Neural cell (in vitro differentiated cells): ENCODE measurements around the gene SLIT3. TPM values are rescaled to one million over a fixed set of nuclear protein-coding genes. Genes with fewer than 3 reads are reported as not detected.

Experiments used
- H2AFZ ChIP-seq: fragments of 200-600, 300-800 bp; sonication (generic), shearing (Covaris generic); 2 replicates; pipeline ENCODE4 v1.6.0; 2014; ENCODE audit warnings: low read depth, mild to moderate bottlenecking, antibody characterized with exemption, low read length, moderate library complexity
- H3F3A ChIP-seq: fragments of 200-600 bp; shearing (Covaris generic); 2 replicates; pipeline ENCODE4 v1.6.1; 2016; ENCODE audit warnings: mild to moderate bottlenecking, moderate library complexity, mixed read lengths, antibody characterized with exemption, low read length; ENCODE audit not compliant: insufficient read depth, poor library complexity, severe bottlenecking
- H3K27ac ChIP-seq: fragments of 200-600, 300-800 bp; sonication (generic), shearing (Covaris generic); 2 replicates; pipeline ENCODE4 v1.5.1; 2014; ENCODE audit warnings: mild to moderate bottlenecking, low read length, moderate library complexity
- H3K27me3 ChIP-seq: fragments of 300-800, 200-600 bp; sonication (generic), shearing (Covaris generic); 2 replicates; pipeline ENCODE4 v1.6.0; 2014; ENCODE audit warnings: mild to moderate bottlenecking, low read depth, low read length, moderate library complexity; ENCODE audit not compliant: insufficient read depth
- H3K36me3 ChIP-seq: fragments of 300-800, 200-600 bp; sonication (generic), shearing (Covaris generic); 2 replicates; pipeline ENCODE4 v1.5.1; 2014; ENCODE audit warnings: mild to moderate bottlenecking, antibody characterized with exemption, low read length, moderate library complexity; ENCODE audit not compliant: insufficient read depth
- H3K4me2 ChIP-seq: fragments of 300-800, 200-600 bp; sonication (generic), shearing (Covaris generic); 2 replicates; pipeline ENCODE4 v1.6.0; 2014; ENCODE audit warnings: mild to moderate bottlenecking, low read length
- H3K4me3 ChIP-seq: fragments of 300-800, 200-600 bp; sonication (generic), shearing (Covaris generic); 2 replicates; pipeline ENCODE4 v1.5.1; 2014; ENCODE audit warnings: mild to moderate bottlenecking, low read length, moderate library complexity
- H3K79me2 ChIP-seq: fragments of 200-600 bp; shearing (Covaris generic); replicated peaks from 2 replicates; pipeline ENCODE4 v1.6.0; 2014; ENCODE audit warnings: mild to moderate bottlenecking, low read length, moderate library complexity; ENCODE audit not compliant: insufficient read depth
- H3K9ac ChIP-seq: fragments of 300-800, 200-600 bp; sonication (generic), shearing (Covaris generic); 2 replicates; pipeline ENCODE4 v1.6.1; 2016; ENCODE audit warnings: mild to moderate bottlenecking, low read length, mixed read lengths
- H3K9me2 ChIP-seq: fragments of 200-600 bp; shearing (Covaris generic); 2 replicates; pipeline ENCODE4 v1.6.1; 2016; ENCODE audit warnings: mild to moderate bottlenecking, low read length, mixed read lengths; ENCODE audit not compliant: insufficient read depth
- H3K9me3 ChIP-seq: fragments of 200-600, 300-800 bp; sonication (generic), shearing (Covaris generic); 2 replicates; pipeline ENCODE4 v1.6.1; 2016; ENCODE audit warnings: mild to moderate bottlenecking, mixed run types, low read length, moderate library complexity, mixed read lengths
- H4K20me1 ChIP-seq: fragments of 200-600 bp; shearing (Covaris generic); 2 replicates; pipeline ENCODE4 v1.6.1; 2016; ENCODE audit warnings: mild to moderate bottlenecking, mixed run types; ENCODE audit not compliant: insufficient read depth
- CTCF ChIP-seq: fragments of 450-650 bp; IDR thresholded peaks from 2 replicates; pipeline ENCODE4 v1.5.1; 2014; ENCODE audit warnings: antibody characterized with exemption, mild to moderate bottlenecking, moderate library complexity; ENCODE audit not compliant: poor library complexity, severe bottlenecking
- EP300 ChIP-seq: fragments of 450-650 bp; conservative IDR thresholded peaks from 2 replicates; pipeline ENCODE4 v1.6.1; 2014; ENCODE audit warnings: antibody characterized with exemption, mild to moderate bottlenecking, moderate library complexity; ENCODE audit not compliant: poor library complexity, severe bottlenecking
- EZH2 ChIP-seq: fragments of 200-600, 300-800 bp; shearing (Covaris generic), sonication (generic); IDR thresholded peaks from 2 replicates; pipeline ENCODE4 v1.6.1; 2014; ENCODE audit warnings: antibody characterized with exemption, low read length, borderline replicate concordance, mild to moderate bottlenecking; ENCODE audit not compliant: insufficient read depth, poor library complexity, severe bottlenecking
- MXI1 ChIP-seq: fragments of 450-650 bp; conservative IDR thresholded peaks from 2 replicates; pipeline ENCODE4 v1.6.1; 2014; ENCODE audit warnings: antibody characterized with exemption, mild to moderate bottlenecking; ENCODE audit not compliant: poor library complexity, severe bottlenecking
- POLR2AphosphoS5 ChIP-seq: IDR thresholded peaks from 2 replicates; pipeline ENCODE4 v1.6.1; 2012
- RAD21 ChIP-seq: fragments of 450-650 bp; conservative IDR thresholded peaks from 2 replicates; pipeline ENCODE4 v1.6.1; 2014; ENCODE audit warnings: antibody characterized with exemption, mild to moderate bottlenecking, moderate library complexity
- REST ChIP-seq: IDR thresholded peaks from 2 replicates; pipeline ENCODE4 v1.6.1; 2012; ENCODE audit warnings: borderline replicate concordance
- SMC3 ChIP-seq: fragments of 450-650 bp; conservative IDR thresholded peaks from 2 replicates; pipeline ENCODE4 v1.6.1; 2014; ENCODE audit warnings: antibody characterized with exemption, mild to moderate bottlenecking, moderate library complexity; ENCODE audit not compliant: poor library complexity
- TAF1 ChIP-seq: IDR thresholded peaks from 2 replicates; pipeline ENCODE4 v1.6.1; 2012; ENCODE audit warnings: low read depth
- polyA plus RNA-seq: library from polyadenylated mRNA; depleted of rRNA; stranded (reverse); fragments of >200 nt; gene quantifications from 2 replicates; pipeline ENCODE4 v1.2.3, GENCODE V29; 2014

Gene SLIT3
- polyA plus RNA-seq, 1 donor from 2014 or later, result 1.2 TPM

GRCh38 chr5:169051351-169051750 is 249.6 kb downstream of the SLIT3 start:
- H3F3A ChIP-seq, result peaks cover 4% of the 10 kb centered on the region
- H3K27me3 ChIP-seq, result no peaks in the 10 kb centered on the region
- no peaks in the 10 kb centered on the region for H3K79me2 ChIP-seq
- no peak overlapping the region for H2AFZ ChIP-seq
- H4K20me1 ChIP-seq, result no peaks in the 10 kb centered on the region
- no peak overlapping the region for H3K4me3 ChIP-seq
- H3K9me2 ChIP-seq, result no peaks in the 10 kb centered on the region
- no peak overlapping the region for H3K9ac ChIP-seq
- H3K27ac ChIP-seq, result no peak overlapping the region
- TF ChIP-seq POLR2AphosphoS5 (no peak), EZH2 (no peak), SMC3 (no peak), TAF1 (no peak), CTCF (no peak), RAD21 (no peak), EP300 (no peak), REST (no peak), MXI1 (no peak)
- H3K9me3 ChIP-seq, result no peaks in the 10 kb centered on the region
- no peak overlapping the region for H3K4me2 ChIP-seq
- no peaks in the 10 kb centered on the region for H3K36me3 ChIP-seq

GRCh38 chr5:169050636-169051035 is 250.3 kb downstream of the SLIT3 start:
- no peaks in the 10 kb centered on the region for H3K36me3 ChIP-seq
- H3K9me3 ChIP-seq, result no peaks in the 10 kb centered on the region
- H3K9me2 ChIP-seq, result no peaks in the 10 kb centered on the region
- TF ChIP-seq RAD21 (no peak), TAF1 (no peak), EZH2 (no peak), SMC3 (no peak), POLR2AphosphoS5 (no peak), EP300 (no peak), CTCF (no peak), MXI1 (no peak), REST (no peak)
- no peak overlapping the region for H3K4me2 ChIP-seq
- H3K27ac ChIP-seq, result no peak overlapping the region
- no peaks in the 10 kb centered on the region for H3K79me2 ChIP-seq
- no peak overlapping the region for H3K9ac ChIP-seq
- H4K20me1 ChIP-seq, result no peaks in the 10 kb centered on the region
- H3K4me3 ChIP-seq, result no peak overlapping the region
- peaks cover 4% of the 10 kb centered on the region for H3F3A ChIP-seq
- no peak overlapping the region for H2AFZ ChIP-seq
- no peaks in the 10 kb centered on the region for H3K27me3 ChIP-seq
